Chondrocyte (in vitro differentiated cells): ENCODE measurements around the gene ALPP. TPM values are rescaled to one million over a fixed set of nuclear protein-coding genes. Genes with fewer than 3 reads are reported as not detected.

ENCODE experiments used
- DNase-seq: peaks from one replicate; pipeline ENCODE4 v3.0.0; 2021; ENCODE audit warnings: mixed read lengths, low spot score
- H3K27ac Mint-ChIP-seq: one replicate; pipeline ENCODE4 v1.8.0; 2021; ENCODE audit warnings: mild to moderate bottlenecking, moderate library complexity, mixed read lengths; ENCODE audit not compliant: unreplicated experiment
- H3K27me3 Mint-ChIP-seq: 2 replicates; pipeline ENCODE4 v1.8.0; 2021; ENCODE audit warnings: low read depth, mixed read lengths
- H3K36me3 Mint-ChIP-seq: 2 replicates; pipeline ENCODE4 v1.8.0; 2021; ENCODE audit warnings: low read depth, mixed read lengths
- H3K4me1 Mint-ChIP-seq: 2 replicates; pipeline ENCODE4 v1.8.0; 2021; ENCODE audit warnings: low read depth, mild to moderate bottlenecking, mixed read lengths
- H3K4me3 Mint-ChIP-seq: one replicate; pipeline ENCODE4 v1.8.0; 2021; ENCODE audit warnings: mild to moderate bottlenecking, moderate library complexity, mixed read lengths; ENCODE audit not compliant: unreplicated experiment
- H3K9me3 Mint-ChIP-seq: 2 replicates; pipeline ENCODE4 v1.8.0; 2021; ENCODE audit warnings: low read depth, mixed read lengths
- CTCF ChIP-seq: fragments of 200-600 bp; sonication (generic); IDR thresholded peaks from 2 replicates; pipeline ENCODE4 v1.5.0; 2021; ENCODE audit warnings: antibody characterized with exemption, mild to moderate bottlenecking, moderate library complexity
- total RNA-seq: library from RNA; stranded (reverse); gene quantifications from 3 replicates; pipeline ENCODE4 v1.2.1, GENCODE V29; 2021

ALPP gene
- total RNA-seq, 1 donor from 2014 or later: not detected

GRCh38 chr2:232431705-232432590, 53.4 kb downstream of the ALPP start:
- DNase-seq: no peak
- H3K36me3 Mint-ChIP-seq: no peaks in the 10 kb centered on the region
- no peak for TF ChIP-seq CTCF
- no peak overlapping the region for H3K27ac Mint-ChIP-seq
- H3K27me3 Mint-ChIP-seq: peaks cover 5% of the 10 kb centered on the region
- H3K4me3 Mint-ChIP-seq: no peak overlapping the region
- no peaks in the 10 kb centered on the region for H3K4me1 Mint-ChIP-seq
- no peaks in the 10 kb centered on the region for H3K9me3 Mint-ChIP-seq

Other genes with a start within 250 kb of the ALPP start
- not detected in 3 replicates for gene ALPG, start 28.1 kb downstream of the ALPP start, total RNA-seq
- not detected in 3 replicates for gene ALPI, start 77.4 kb downstream of the ALPP start, total RNA-seq
- 0.12 to 0.53 TPM in 2 of 3 replicates, not detected in the other for gene ECEL1, start 109.1 kb downstream of the ALPP start, total RNA-seq
- gene PRSS56, start 141.6 kb downstream of the ALPP start, total RNA-seq: not detected in 3 replicates
- gene CHRND, start 147.4 kb downstream of the ALPP start, total RNA-seq: not detected in 3 replicates
- not detected in 3 replicates for gene CHRNG, start 160.9 kb downstream of the ALPP start, total RNA-seq
- 3.2 to 6.7 TPM (median 3.3 TPM) in 3 replicates for gene TIGD1, start 171.8 kb downstream of the ALPP start, total RNA-seq
- gene EIF4E2, start 171.9 kb downstream of the ALPP start, total RNA-seq: 87.1 to 95.7 TPM (median 89.3 TPM) in 3 replicates